IPS-11a (cell line): Measurements from ENCODE around the gene MYEOV.

ENCODE experiments used
- H3K4me3 ChIP-seq: one replicate; pipeline ENCODE4 v1.5.1; 2013; ENCODE audit warnings: low read depth, low read length, control low read depth

MYEOV gene

GRCh38 chr11:69301081-69301454 lies 7.1 kb downstream of the MYEOV start:
- H3K4me3 ChIP-seq: no peak overlapping the region

- H3K4me3 ChIP-seq: no peak overlapping the region
Measured at GRCh38 chr11:69301455-69302401, 7.8 kb downstream of the MYEOV start.

- no peak overlapping the region for H3K4me3 ChIP-seq
Measured at GRCh38 chr11:69302447-69303020, 8.6 kb downstream of the MYEOV start.

- H3K4me3 ChIP-seq: no peak overlapping the region
Measured at GRCh38 chr11:69303427-69303826, 9.5 kb downstream of the MYEOV start.

- H3K4me3 ChIP-seq: no peak overlapping the region
Measured at GRCh38 chr11:69304258-69304657, 10.3 kb downstream of the MYEOV start.

- H3K4me3 ChIP-seq: no peak overlapping the region
Measured at GRCh38 chr11:69304686-69305085, 10.7 kb downstream of the MYEOV start.

GRCh38 chr11:69305885-69306540 lies 12.1 kb downstream of the MYEOV start:
- no peak overlapping the region for H3K4me3 ChIP-seq

GRCh38 chr11:69306821-69307220 lies 12.9 kb downstream of the MYEOV start:
- no peak overlapping the region for H3K4me3 ChIP-seq

GRCh38 chr11:69307421-69307820 lies 13.5 kb downstream of the MYEOV start:
- H3K4me3 ChIP-seq: no peak overlapping the region

- no peak overlapping the region for H3K4me3 ChIP-seq
Measured at GRCh38 chr11:69307871-69308431, 14.0 kb downstream of the MYEOV start.

GRCh38 chr11:69308491-69308911 lies 14.5 kb downstream of the MYEOV start:
- no peak overlapping the region for H3K4me3 ChIP-seq

GRCh38 chr11:69308936-69309615 lies 15.1 kb downstream of the MYEOV start:
- no peak overlapping the region for H3K4me3 ChIP-seq

GRCh38 chr11:69309631-69310280 lies 15.8 kb downstream of the MYEOV start:
- H3K4me3 ChIP-seq: no peak overlapping the region

GRCh38 chr11:69310351-69310750 lies 16.4 kb downstream of the MYEOV start:
- H3K4me3 ChIP-seq: no peak overlapping the region

GRCh38 chr11:69310934-69311766 lies 17.2 kb downstream of the MYEOV start:
- H3K4me3 ChIP-seq: no peak overlapping the region

GRCh38 chr11:69311767-69312385 lies 17.9 kb downstream of the MYEOV start:
- no peak overlapping the region for H3K4me3 ChIP-seq

GRCh38 chr11:69312453-69313404 lies 18.8 kb downstream of the MYEOV start:
- H3K4me3 ChIP-seq: no peak overlapping the region

- no peak overlapping the region for H3K4me3 ChIP-seq
Measured at GRCh38 chr11:69313992-69314391, 20.0 kb downstream of the MYEOV start.
